Measurements from ENCODE around the gene BAIAP2L1. TPM values are rescaled to one million over a fixed set of nuclear protein-coding genes. Genes with fewer than 3 reads are reported as not detected.

The BAIAP2L1 gene
- total RNA-seq, 2 donors from 2014 or later, result 63.9 to 66.2 TPM

DNA sequence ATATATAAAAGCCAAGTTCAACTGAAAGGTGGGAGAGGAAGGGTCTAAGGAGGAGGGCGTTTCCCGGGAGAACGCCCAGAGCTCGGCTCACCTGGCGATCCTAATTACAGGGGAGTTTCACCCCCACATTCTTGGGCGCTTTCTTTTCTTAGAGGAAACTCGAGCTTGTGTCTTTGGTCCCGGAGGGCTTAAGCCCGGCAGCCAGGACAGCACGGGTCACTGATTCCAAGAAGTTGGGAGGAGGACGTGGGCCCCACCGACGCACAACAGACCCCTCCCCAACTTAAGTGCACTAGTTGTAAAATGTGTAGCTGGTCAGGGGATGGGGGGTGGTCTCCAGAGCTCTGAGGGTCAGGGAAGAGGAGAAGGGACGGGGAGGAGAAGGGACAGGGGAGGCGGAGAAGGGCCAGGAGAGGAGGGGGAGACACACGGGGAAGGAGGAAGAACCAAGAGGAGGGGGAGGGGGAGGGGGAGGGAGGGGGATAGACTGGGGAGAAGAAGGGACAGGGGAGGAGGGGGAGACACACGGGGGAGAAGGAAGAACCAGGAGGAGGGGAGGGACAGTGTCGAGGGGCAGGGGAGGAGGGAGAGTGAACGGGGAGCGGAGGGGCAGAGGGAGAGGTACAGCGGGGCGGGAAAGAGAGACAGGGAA, 874 bp downstream of the BAIAP2L1 start:
- TF ChIP-seq, protein P1, sequence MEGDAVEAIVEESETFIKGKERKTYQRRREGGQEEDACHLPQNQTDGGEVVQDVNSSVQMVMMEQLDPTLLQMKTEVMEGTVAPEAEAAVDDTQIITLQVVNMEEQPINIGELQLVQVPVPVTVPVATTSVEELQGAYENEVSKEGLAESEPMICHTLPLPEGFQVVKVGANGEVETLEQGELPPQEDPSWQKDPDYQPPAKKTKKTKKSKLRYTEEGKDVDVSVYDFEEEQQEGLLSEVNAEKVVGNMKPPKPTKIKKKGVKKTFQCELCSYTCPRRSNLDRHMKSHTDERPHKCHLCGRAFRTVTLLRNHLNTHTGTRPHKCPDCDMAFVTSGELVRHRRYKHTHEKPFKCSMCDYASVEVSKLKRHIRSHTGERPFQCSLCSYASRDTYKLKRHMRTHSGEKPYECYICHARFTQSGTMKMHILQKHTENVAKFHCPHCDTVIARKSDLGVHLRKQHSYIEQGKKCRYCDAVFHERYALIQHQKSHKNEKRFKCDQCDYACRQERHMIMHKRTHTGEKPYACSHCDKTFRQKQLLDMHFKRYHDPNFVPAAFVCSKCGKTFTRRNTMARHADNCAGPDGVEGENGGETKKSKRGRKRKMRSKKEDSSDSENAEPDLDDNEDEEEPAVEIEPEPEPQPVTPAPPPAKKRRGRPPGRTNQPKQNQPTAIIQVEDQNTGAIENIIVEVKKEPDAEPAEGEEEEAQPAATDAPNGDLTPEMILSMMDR (IDR thresholded peaks at IDR 0.05), result no peak
- peak overlapping the region; percentile 76 for H3K27ac ChIP-seq
- no peak for DNase-seq
- H3K9me3 ChIP-seq, result no peaks in the 10 kb centered on the region
- H3K4me3 ChIP-seq, result peak overlapping the region; percentile 75
- no peaks in the 10 kb centered on the region for H3K27me3 ChIP-seq
- peaks cover 6% of the 10 kb centered on the region for H3K4me1 ChIP-seq
- intact Hi-C loops (cut with DNase I), result loop anchor here (2.0 kb wide), 1 partner anchor 105 kb away; no protein-coding TSS in a partner anchor
- H3K9ac ChIP-seq (ENCODE audit: low read depth in 2 of 2, low read length in 2 of 2), result peak overlapping the region; percentile 66 to 99
- H3K36me3 ChIP-seq, result no peaks in the 10 kb centered on the region

DNA sequence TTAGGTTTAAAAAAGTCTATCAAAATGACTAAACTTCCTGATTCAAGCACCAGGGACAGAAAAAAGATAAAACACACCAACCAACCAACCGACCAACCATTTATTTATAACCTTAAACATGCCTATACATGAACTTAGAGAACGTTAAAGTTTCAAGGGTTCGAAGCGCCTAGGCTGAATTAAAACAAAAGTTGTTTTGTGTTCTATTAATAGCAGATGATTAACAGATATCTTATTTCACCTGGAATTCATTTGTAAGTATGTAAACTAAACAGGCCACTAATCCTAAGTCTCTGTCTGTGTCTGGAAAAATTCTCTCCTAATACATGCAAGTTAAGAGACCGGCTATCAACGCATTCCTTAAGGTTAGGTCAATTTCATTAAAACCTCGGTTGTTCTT, 1.4 kb downstream of the BAIAP2L1 start:
- DNase-seq, result no peak
- TF ChIP-seq, protein P1 (IDR thresholded peaks at IDR 0.05), result no peak
- intact Hi-C loops (cut with DNase I), result no loop called here
- Histone ChIP-seq H3K27ac (peak overlapping the region; percentile 76), H3K36me3 (no peaks in the 10 kb centered on the region), H3K27me3 (no peaks in the 10 kb centered on the region), H3K9me3 (no peaks in the 10 kb centered on the region), H3K4me1 (peaks cover 6% of the 10 kb centered on the region), H3K9ac (ENCODE audit: low read depth in 2 of 2, low read length in 2 of 2) (peak overlapping the region; percentile 66 to 99), H3K4me3 (peak overlapping the region; percentile 45)

- peak overlapping the region; percentile 45 for H3K4me3 ChIP-seq
- peak overlapping the region; percentile 33 to 99 for H3K9ac ChIP-seq (ENCODE audit: low read depth in 2 of 2, low read length in 2 of 2)
- H3K27me3 ChIP-seq, result no peaks in the 10 kb centered on the region
- no peak for DNase-seq
- intact Hi-C loops (cut with DNase I), result no loop called here
- TF ChIP-seq, protein P1 (IDR thresholded peaks at IDR 0.05), result no peak
- H3K9me3 ChIP-seq, result no peaks in the 10 kb centered on the region
- no peaks in the 10 kb centered on the region for H3K36me3 ChIP-seq
- H3K27ac ChIP-seq, result peak overlapping the region; percentile 76
- peaks cover 6% of the 10 kb centered on the region for H3K4me1 ChIP-seq
These were observed 2.1 kb downstream of the BAIAP2L1 start for GRCh38 chr7:98398567-98399372.

- Histone ChIP-seq H3K27ac (no peak overlapping the region), H3K27me3 (no peaks in the 10 kb centered on the region), H3K9ac (ENCODE audit: low read depth in 2 of 2, low read length in 2 of 2) (no peak overlapping the region), H3K9me3 (no peaks in the 10 kb centered on the region), H3K4me1 (peaks cover 6% of the 10 kb centered on the region), H3K36me3 (no peaks in the 10 kb centered on the region), H3K4me3 (no peak overlapping the region)
- DNase-seq, result no peak
- TF ChIP-seq, protein P1 (IDR thresholded peaks at IDR 0.05), result no peak
- intact Hi-C loops (cut with DNase I), result no loop called here
These were observed 4.1 kb downstream of the BAIAP2L1 start for GRCh38 chr7:98396768-98397167.

DNA sequence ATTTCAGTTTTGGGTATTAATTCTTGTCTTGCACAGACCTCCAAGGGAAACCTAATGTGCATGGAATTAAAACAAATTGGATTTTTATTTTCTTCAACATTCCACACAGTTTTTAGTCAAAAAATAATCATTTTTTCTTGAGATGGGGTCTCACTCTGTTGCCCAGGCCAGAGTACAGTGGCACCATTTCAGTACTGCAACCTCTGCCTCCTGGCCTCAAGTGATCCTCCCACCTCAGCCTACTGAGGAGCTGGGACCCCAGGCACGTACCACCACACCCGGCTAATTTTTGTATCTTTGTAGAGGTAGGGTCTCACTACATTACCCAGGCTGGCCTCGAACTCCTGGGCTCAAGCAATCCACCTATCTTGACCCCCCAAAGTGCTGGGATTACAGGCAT, 4.9 kb downstream of the BAIAP2L1 start:
- Histone ChIP-seq H3K9ac (ENCODE audit: low read depth in 2 of 2, low read length in 2 of 2) (no peak overlapping the region), H3K36me3 (no peaks in the 10 kb centered on the region), H3K4me1 (no peaks in the 10 kb centered on the region), H3K27ac (no peak overlapping the region), H3K4me3 (no peak overlapping the region), H3K27me3 (no peaks in the 10 kb centered on the region), H3K9me3 (no peaks in the 10 kb centered on the region)
- intact Hi-C loops (cut with DNase I), result no loop called here
- TF ChIP-seq, protein P1 (IDR thresholded peaks at IDR 0.05), result no peak
- DNase-seq, result no peak
